ENCODE data around the gene VPS8. TPM values are rescaled to one million over a fixed set of nuclear protein-coding genes. Genes with fewer than 3 reads are reported as not detected.

The VPS8 gene
- total RNA-seq, 1 donor from 2014 or later = 68.8 TPM

DNA sequence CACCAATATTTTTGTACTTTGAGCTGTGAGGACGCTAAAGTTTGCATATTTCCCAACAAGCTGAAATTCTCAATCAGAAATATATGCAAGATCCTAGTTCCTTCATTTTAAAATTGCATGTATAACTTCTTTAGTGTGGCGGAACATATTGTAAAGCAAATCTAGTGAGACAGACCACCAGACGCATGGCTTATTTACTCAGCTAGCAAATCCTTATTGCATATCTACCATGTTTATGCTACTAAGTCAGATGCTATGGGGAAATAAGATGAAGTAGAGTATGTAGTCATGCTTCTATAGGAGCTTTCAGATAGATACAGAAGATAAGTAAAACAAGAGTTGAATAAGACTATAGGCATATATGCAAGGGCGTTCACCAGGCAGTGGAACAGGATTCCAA is 278.8 kb downstream of the VPS8 start:
- no peak overlapping the region for H3K27ac Mint-ChIP-seq
- no peaks in the 10 kb centered on the region for H3K36me3 Mint-ChIP-seq (ENCODE audit: low read depth)
- H3K4me3 Mint-ChIP-seq = no peak overlapping the region
- DNase-seq = no peak
- H3K4me1 Mint-ChIP-seq = no peaks in the 10 kb centered on the region
- peaks cover 18% of the 10 kb centered on the region for H3K27me3 Mint-ChIP-seq
- ChIA-PET CTCF (no interaction called here), POLR2A (no interaction called here)
- TF ChIP-seq, protein P1, sequence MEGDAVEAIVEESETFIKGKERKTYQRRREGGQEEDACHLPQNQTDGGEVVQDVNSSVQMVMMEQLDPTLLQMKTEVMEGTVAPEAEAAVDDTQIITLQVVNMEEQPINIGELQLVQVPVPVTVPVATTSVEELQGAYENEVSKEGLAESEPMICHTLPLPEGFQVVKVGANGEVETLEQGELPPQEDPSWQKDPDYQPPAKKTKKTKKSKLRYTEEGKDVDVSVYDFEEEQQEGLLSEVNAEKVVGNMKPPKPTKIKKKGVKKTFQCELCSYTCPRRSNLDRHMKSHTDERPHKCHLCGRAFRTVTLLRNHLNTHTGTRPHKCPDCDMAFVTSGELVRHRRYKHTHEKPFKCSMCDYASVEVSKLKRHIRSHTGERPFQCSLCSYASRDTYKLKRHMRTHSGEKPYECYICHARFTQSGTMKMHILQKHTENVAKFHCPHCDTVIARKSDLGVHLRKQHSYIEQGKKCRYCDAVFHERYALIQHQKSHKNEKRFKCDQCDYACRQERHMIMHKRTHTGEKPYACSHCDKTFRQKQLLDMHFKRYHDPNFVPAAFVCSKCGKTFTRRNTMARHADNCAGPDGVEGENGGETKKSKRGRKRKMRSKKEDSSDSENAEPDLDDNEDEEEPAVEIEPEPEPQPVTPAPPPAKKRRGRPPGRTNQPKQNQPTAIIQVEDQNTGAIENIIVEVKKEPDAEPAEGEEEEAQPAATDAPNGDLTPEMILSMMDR (IDR thresholded peaks at IDR 0.05) = no peak
- ATAC-seq (ENCODE audit: low read depth) = no peak
- intact Hi-C loops (cut with micrococcal nuclease) = no loop called here
- H3K9me3 Mint-ChIP-seq = no peaks in the 10 kb centered on the region

- ChIA-PET CTCF (no interaction called here), POLR2A (no interaction called here)
- Mint-ChIP-seq H3K4me1 (no peaks in the 10 kb centered on the region), H3K27ac (no peak overlapping the region), H3K9me3 (no peaks in the 10 kb centered on the region), H3K4me3 (no peak overlapping the region), H3K36me3 (ENCODE audit: low read depth) (no peaks in the 10 kb centered on the region), H3K27me3 (peaks cover 27% of the 10 kb centered on the region)
- TF ChIP-seq, protein P1 (IDR thresholded peaks at IDR 0.05) = no peak
- DNase-seq (no peak), ATAC-seq (ENCODE audit: low read depth) (no peak)
- intact Hi-C loops (cut with micrococcal nuclease) = no loop called here
These were observed 281.1 kb downstream of the VPS8 start for GRCh38 chr3:185093116-185093515.

GRCh38 chr3:185094697-185095096 is 282.7 kb downstream of the VPS8 start:
- intact Hi-C loops (cut with micrococcal nuclease) = no loop called here
- DNase-seq = no peak
- ChIA-PET POLR2A (no interaction called here), CTCF (no interaction called here)
- Mint-ChIP-seq H3K4me3 (no peak overlapping the region), H3K27me3 (peaks cover 39% of the 10 kb centered on the region), H3K9me3 (peaks cover 2% of the 10 kb centered on the region), H3K27ac (no peak overlapping the region), H3K4me1 (no peaks in the 10 kb centered on the region), H3K36me3 (ENCODE audit: low read depth) (no peaks in the 10 kb centered on the region)
- TF ChIP-seq, protein P1 (IDR thresholded peaks at IDR 0.05) = no peak
- ATAC-seq (ENCODE audit: low read depth) = no peak

Other genes starting within 250 kb of the VPS8 start
- 18.5 and 18.7 TPM in 2 replicates for gene MAGEF1, start 100.1 kb upstream of the VPS8 start, total RNA-seq

All from activated B cell treated with CpG ODN at 0.5 μM for 24 hours (primary cell).